Inflammatory macrophage treated with lipopolysaccharide for 4 hours (primary cell): ENCODE results near the gene EFS.
"Not testable (repeated sequence)": the region's sequence is repeated elsewhere in the genome, so short reads cannot be mapped to it uniquely, and the experiment has no call there.

Experiments
- DNase-seq: peaks from one replicate; pipeline ENCODE4 v3.0.0-alpha.2; 2020

Gene EFS

DNA sequence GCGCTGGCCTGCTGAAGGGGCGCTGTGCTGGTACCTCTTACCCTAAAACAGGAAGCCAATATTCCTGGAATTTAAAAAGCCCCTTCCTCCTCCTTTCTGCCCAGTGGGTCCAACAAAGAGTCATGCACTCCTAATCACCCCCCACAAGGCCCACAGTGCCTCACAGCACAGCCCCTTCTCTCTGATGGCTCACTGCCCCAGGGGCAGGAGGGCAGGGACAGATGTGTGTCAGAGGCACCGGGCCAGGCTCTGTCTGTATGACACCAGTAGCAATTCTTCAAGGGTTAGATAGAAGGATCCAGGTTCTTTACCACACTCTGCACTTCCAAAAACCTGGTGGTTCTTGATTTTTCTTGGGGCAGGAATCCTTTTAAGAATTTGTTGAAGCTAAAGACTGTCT is 34.2 kb upstream of the EFS start:
- DNase-seq: no peak

DNA sequence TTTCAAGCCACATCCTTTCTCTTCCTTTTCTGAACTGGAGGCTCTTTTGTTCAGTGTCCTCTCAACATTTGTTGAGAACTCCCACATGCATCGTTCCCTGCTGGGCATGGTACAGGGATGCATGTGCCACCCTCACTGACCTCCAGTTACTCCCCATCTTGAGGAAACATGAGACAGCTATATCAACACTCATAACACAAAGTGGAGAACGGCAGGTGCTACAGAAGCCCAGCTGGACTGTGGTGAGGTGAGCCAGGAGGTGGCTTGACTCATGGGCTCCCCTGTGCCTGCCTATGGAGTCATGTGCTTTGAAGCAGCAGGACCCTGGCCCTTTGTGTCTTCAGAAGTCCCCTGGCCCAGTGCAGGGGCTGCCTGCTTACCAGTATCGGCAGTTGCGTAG is 33.4 kb upstream of the EFS start:
- no peak for DNase-seq

DNA sequence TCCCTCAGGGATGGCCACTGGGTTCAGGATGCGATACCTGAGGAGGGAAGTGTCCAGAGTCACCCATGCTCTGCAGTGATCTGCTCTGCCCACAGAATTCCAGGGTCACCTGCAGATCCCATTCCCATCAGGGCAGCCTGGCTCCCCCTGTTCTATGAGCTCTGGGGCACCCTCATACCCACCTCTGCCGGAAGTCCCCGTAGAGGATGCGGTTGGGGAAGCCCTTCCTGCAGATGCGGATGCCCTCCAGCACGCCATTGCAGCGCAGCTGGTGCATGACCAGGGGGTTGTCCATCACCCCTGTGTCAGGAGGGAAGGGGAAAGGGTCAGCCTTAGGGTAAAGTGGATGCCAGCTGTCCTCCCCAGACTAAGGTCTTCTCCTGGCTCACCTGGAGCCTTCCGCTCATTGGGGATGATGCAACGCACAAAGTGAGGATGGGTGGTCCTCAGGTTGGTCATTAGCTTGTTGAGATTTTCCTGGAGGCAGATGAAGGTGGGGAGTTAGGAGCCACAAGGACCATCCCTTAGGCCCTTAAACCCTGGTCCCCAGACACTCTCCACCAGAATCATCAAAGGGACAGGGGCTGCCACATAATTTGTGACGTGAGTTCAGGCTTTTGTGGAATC is 31.9 kb upstream of the EFS start:
- DNase-seq: no peak

DNA sequence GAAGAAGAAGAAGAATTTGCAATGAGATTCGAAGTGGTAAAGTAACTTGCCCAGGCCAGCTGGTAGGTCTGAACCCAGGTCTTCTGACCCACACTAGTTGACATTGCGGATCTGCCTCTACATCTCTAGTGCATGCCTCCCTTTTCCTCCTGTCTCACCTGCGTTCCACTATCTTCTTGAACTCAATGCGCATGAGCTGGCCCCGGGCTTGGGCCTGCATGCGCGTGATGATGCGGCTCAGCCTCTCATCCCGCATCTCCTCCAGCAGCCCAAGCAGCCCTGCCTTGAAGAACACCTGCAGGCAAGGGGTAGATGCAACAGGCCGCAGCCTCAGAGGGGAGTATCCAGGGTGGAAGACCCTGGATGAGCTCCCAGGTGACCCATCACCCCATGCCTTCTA is 31.2 kb upstream of the EFS start:
- DNase-seq: no peak

DNA sequence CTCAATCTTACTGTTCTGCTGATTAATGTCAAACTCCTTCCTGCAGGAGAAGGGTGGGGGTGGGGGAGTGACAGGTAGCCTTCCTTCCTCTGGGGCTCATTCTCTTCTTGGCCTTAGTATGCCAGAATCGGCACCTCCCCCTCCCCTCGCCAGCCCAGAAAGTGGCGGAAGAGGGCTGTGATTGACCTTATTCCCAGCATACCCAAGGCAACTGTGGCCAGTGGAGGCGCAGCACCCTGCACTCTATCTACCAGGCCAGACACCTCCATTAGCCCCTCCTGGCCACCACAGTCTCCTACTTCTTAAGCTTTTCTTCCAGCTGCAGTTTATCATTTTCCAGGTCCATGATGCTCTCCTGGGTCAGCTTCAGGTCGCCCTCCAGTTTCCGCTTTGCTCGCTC is 27.6 kb upstream of the EFS start:
- no peak for DNase-seq

DNA sequence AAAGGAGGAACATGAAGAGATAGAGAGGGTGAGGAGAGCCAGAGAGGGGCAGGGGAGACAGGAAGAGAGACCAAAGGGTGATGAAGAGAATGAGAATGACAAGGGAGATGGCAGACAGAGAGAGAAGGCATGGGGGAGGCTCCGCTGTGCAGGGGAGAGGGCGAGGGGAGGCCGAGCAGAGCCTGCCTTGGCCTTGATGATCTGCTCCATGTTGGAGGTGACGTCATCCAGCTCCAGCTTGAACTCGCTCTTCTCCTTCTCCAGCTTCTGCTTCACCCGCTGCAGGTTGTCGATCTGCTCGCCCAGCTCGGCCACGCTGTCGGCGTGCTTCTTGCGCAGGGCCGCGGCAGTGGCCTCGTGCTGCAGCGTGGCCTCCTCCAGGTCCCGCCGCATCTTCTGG is 24.9 kb upstream of the EFS start:
- DNase-seq: not testable (repeated sequence)

DNA sequence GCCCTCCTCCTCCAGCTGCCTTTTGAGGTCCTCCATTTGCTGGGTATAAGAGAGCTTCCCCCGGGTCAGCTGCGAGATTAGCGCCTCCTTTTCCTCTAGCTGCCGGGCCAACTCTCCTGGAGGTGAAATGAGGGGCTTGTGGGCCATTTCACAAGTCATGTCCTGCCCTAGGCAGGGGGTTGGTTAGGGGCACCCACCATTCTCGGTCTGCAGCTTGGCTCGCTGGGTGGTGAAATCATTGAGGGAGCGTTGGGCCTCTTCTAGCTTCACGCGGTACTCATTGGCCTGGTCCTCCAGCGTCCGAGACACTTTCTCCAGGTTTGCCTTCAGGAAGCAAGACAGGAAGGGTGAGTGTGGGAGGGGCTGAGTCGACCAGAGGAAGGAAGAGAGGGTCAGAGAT is 24.4 kb upstream of the EFS start:
- DNase-seq: no peak

DNA sequence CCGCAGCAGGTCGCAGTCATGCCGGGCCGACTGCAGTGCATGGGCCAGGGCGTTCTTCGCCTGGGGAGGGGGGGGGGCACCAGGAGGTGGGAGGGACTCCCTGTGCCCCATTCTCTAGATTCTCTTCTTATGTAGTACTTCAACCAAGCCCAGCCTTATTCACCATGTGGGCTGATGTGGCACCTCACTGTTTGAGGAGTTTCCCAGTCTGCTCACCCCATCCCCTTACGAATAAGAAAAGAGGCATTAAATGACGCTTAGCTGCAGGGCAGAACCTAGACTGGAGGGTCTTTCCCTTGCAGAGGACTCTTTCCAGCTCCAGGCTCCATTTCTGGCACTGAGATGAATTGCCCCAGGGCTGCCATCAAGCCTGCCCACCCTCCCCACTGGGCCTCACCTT is 24.0 kb upstream of the EFS start:
- DNase-seq: no peak

DNA sequence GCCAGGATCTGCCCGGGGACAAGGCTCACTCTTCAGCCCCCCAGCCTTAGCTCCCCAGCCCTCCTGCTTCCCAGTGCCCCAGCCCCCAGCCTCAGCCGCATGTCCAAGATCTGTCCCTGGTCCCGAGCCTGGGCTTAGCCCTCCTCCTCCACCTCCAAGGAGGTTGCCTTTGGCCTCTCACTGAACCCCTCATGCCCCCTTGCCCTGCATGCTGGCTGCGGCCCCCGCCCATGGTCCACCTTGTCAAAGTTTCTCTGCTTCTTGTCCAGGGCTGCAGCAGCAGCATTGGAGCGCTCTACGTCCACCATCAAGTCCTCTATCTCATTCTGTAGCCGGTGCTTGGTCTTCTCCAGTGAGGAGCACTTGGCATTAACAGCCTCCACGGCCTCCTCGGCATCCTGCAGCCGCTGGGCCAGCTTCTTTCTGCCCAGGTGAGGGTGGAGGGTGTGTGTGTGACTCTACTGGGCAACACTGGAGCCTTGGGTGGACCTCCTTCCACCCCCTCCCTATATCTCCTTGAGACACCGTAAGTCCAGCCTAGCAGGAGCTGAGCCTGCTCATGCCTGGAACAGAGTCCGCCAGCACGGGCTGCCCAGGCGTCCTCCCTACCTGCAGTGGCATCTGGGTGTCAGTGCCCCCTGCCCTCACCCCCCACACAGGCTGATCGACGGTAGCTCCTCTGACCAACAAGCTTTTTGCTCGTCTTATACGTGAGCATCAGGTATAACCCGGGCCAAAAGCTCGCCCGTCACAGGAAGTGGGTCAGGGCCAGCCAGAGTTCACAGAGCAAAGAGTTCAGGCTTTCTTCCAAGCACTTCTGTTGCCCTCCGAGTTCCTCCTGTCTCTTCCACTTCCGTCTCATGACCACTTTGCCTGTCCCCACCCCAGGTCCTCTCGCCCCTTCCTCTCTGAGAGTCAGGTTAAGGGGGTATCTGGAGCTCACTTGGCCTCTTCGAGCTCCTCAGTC is 23.2 kb upstream of the EFS start:
- no peak for DNase-seq

DNA sequence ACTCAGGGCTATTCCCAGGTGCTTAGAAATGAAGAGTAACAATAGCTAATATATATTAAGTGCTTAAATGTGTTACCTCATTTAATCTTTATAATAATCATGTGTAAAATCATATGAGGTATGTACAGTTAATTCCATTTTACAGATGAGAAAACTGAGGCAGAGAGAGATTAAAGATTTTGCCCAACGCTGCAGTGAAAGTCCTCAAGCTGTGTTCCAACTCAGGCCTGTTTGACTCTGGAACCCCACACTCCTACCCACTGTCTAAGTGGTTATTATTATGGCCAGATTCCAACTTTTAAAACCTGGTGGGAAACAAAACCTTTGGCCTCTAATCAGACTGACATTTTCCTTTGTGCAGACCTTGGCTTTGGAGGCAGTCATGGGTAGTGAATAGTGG is 22.0 kb upstream of the EFS start:
- no peak for DNase-seq

DNA sequence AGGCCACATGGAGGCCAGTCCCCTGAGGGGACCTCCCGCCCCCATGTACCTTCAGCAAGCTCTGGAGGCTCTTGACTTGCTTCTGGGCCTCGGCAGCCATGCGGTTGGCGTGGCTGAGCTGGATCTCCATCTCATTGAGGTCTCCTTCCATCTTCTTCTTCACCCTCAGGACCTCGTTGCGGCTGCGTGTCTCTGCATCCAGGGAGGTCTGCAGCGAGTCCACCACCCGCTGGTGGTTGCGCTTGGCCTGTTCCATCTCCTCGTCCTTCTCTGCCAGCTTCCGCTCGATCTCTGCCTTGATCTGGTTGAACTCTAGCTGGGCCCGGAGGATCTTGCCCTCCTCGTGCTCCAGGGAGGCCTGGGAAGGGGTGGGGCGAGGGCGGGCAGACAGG is 21.3 kb upstream of the EFS start:
- not testable (repeated sequence) for DNase-seq

DNA sequence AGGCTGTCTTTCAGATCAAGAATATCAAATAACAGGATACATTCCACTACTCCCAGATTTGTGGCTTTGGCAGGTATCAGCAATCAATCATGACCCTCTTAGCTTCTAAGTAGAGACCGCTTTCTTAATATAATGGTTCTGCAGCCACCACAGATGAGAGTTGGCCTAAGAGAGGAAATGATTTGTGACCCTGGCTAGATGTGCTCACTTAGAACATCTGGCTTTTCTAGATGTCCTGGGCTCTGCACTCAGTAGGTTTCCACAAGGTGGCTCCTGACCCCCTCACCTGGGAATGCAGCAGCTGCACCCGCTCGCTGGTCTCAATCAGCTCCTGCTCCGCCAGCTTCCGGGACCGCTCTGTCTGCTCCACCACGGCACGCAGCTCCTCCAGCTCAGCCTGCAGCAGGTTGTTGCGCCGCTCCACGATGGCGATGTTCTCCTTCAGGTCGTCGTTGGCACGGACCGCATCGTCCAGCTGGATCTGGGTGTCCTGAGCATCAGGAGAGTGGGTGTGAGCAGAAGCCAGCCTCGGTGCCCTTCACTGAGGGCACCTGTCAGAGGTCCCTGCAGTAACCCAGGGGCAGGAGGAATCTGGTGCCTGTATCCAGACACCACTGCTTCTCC is 20.8 kb upstream of the EFS start:
- DNase-seq: no peak

DNA sequence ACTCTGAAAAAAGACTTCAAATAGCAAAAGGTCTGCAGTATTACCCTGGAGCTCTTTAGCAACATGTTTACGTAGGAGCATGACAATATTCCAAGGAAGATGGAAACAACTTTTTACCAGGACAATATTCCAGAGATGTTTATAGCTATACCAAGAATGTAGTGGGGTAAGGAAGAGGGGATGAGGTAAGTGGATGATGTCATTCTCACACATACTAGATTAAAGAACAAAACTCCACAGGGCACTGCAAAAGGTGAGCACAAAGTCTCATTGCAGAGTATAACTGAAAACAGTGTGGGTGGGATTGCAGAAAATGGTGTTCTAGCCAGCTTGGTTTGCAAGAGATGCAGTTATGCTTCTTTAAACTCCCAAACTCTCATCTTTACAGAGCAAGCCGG is 20.3 kb upstream of the EFS start:
- DNase-seq: no peak

DNA sequence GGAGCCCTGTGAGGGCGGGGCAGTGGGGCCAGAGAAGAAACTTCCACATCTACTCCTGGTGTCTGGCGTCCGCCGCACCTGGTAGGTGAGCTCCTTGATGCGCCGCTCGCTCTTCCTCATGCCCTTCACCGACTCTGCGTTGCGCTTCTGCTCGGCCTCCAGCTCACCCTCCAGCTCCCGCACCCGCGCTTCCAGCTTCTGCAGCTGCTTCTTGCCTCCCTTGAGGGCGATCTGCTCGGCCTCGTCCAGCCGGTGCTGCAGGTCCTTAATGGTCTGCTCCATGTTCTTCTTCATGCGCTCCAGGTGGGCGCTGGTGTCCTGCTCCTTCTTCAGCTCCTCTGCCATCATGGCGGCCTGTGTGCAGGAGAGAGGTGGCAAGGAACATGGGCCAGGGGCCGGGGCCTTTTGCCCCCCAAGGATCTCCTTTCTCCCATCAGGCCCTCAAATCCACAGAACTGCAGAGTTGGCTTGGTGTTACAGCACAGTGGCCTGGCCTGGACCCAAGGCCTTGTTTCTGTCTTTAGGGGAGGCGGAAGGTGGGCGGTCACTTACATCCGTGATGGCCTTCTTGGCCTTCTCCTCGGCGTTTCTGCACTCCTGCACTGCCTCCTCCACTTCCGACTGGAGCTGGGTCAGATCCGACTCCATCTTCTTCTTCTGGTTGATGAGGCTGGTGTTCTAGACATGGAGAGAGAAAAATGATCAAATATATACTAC is 19.6 kb upstream of the EFS start:
- no peak for DNase-seq

DNA sequence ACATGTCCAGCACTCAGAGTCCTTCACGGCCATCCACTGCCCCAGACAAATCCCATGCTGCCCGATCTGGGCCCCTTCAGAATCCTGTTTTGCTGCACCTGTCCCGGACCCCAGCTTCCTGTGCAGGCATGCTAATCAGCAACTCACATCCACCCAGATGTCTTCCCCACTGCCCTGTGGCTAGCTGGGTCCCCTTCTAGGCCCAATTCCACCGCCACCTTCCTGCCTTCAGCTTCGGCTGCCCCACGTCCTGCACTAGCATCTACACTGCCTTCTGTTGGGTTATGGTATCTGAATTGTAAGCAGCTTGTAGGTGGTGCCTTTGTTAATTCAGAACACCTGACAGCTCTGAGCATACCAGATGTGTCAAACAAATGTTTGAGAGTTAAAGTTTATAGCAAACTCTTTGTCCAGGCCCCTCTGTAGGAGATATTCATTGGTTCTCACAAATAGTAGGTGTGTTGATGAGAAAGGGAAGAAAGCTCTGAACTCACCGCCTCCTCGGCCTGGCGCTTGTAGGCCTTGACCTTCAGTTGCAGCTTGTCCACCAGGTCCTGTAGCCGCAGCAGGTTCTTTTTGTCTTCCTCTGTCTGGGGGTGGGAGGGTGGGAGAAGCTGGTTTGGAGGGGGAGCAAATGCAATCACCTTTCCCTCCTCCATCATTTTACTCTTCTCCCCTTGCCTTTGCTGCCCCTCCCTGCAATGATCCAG is 17.9 kb upstream of the EFS start:
- no peak for DNase-seq

DNA sequence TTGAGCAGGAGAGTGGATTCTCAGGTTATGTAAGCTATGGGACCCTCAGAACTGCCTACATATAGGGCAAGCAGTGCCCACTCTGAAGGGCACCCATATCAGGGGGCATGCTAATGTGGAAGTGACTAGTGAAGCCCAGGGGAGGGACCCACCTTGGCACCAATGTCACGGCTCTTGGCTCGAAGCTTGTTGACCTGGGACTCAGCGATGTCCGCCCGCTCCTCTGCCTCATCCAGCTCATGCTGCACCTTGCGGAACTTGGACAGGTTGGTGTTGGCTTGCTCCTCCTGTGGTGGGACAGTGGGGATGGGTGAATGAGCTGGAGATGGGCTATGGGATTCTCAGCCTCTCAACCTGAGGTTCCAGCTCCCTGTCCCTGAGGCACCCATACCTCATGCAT is 17.3 kb upstream of the EFS start:
- DNase-seq: no peak

DNA sequence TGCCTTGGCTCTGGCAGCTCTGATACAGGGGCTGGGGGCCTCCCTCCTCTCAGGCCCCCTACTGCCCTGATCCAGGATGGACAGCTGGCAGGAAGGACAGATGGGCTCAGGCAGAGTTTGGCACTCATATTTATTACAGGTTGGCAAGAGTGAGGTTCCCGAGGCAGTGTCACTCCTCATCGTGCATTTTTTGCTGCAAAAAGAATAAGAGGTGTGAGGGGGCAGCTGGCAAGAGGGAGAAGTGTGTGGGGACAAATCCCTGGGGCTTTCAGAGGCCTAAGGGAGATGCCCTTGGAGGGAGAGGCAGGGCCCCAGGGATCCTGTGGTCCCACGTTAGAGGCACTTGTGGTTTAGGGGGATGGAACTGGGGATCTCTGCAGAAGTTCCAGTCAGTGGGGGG is 16.9 kb upstream of the EFS start:
- no peak for DNase-seq

DNA sequence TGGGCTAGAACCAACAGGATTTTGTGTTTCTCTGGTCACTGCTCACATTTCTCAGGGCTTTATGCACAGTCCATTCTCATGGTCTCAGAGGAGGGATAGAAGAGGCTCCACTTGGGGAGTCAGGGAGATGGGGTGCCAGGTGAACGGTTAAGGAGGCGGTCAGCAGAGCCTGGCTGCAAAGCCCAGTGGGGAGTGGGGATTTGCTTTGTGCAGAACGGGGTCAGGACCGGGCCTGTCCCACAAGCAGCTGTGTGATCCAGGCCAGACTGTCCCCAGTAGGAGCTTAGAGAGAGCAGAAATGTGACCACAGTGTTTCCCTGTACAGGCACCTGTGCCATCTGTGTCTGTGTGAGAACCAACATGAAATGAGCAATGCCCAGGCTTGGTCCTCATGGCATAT is 16.0 kb upstream of the EFS start:
- DNase-seq: no peak

DNA sequence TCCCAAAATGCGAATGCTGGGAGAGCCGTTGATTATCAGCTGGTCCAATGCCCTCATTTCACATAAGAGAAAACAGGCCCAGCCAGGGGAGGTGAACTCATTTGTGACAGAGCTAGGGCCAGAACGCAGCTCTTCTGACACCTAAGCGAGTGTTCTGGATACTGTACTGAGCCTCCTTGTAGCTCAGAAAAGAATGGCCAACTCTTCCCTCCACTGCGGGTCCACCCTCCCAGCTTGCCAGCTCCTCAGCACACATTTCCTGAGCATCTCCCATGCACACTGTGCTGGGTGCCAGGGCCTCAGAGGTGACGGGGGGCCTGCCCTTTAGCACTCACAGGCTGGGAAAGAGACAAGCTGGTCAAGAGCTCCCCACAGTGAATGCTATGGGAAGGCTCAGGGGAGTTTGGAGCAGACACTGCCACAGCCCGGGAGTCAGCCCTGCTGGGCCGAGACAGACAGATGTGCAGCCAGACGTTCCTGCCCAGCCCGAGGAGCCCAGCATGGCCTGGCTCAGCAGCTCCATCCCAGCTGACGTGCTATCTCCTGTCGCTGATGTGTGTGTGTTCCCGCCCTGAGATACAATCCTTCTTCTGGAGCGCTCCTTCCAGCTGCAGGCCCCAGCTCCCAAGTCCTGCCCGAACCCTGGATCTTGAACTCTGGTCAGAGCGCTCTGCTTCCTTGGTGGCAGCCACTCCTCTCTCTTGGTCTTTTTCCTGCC is 15.4 kb upstream of the EFS start:
- DNase-seq: no peak

DNA sequence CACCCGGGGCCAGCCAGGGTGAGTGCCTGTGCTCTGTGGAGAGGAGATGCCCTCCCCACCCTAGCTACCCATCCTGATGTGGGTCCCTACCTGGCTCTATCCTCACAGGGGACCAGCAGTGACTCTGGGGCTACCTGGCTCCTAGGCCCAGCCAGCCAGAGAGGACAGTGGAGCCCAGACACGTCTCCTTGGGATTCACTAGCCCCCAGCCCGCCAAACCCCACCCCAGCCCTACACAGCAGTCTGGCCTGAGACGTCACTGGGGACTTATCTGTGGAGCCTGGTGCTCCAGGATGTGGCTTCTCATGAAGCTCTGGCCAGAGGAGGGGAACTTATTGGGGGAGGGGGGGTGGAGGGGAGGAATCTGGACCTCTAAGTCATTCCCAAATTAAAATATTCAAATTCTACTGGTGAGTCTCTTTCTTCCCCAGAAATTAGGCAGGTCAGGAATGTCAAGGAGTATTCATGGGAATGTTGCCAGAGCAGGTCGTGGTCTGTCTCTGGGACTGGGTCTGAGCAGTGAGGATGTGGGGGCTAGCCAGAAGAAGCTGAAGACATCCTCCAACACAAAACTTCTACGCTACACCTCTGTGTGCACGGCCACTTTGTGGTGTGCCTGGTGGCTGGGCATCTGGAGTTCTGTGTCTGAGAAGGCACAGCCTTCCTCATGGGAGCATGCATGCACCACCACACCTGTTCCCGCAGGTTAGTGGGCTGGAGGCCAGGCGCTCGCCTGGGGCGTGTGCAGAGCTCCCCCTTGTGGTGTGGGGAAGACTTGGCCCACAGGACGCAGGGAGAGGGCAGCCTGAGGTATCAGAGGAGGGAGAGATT is 14.6 kb upstream of the EFS start:
- peak; percentile 28 for DNase-seq

DNA sequence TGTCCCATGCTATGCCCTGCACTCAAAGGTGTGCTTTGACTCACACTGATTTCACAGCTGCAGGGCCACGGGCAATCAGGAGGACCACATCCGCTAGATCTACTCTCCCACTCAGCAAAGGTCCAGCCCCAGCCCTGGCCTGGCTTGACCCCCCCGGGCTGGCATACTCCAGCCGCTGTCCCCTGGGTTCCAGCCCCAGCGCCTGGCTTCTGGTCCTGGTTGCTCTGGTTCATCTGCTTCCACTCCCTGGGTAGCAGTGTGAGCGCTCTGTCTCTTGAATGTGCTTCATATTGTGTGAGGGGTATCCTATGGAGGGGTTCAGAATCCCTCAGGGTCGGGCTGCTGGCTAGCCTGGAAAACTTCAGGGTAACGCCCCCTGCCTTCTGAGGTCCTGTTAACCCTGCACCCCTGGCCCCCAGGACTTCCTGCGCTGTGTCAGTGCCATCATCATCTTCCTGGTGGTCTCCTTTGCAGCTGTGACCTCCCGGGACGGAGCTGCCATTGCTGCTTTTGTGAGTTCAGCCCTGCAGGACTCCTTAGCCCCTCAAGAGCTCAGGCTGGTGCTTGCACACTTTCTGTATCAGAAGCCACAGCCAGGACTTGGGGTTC is 13.7 kb upstream of the EFS start:
- no peak for DNase-seq
